ENCODE measurements around the gene IQSEC3. TPM values are rescaled to one million over a fixed set of nuclear protein-coding genes. Genes with fewer than 3 reads are reported as not detected.

The IQSEC3 gene
- total RNA-seq, 1 experiment from 2014 or later, result 1.7 TPM

- no peak for TF ChIP-seq NFYB (CRISPR knock-in tag; conservative IDR thresholded peaks at IDR 0.05; ENCODE audit: low read depth)
Observed at GRCh38 chr12:188910-189621, 122.5 kb downstream of the IQSEC3 start (continued).

GRCh38 chr12:189622-189962, 123.0 kb downstream of the IQSEC3 start:
- Mint-ChIP-seq H3K9me3 (peaks cover 6% of the 10 kb centered on the region), H3K4me3 (no peak overlapping the region), H3K36me3 (0 out of 2 replicates have a peak, but pooled peaks cover 3% of the 10 kb centered on the region), H3K4me1 (no peaks in the 10 kb centered on the region), H3K27me3 (ENCODE audit: low read depth) (peaks cover 45% of the 10 kb centered on the region), H3K27ac (no peak overlapping the region)
- ChIA-PET POLR2A (no interaction called here), CTCF (interaction anchor here (1.0 to 4.2 kb wide), 13 partner anchors 10 to 84 kb away, joined by 3 to 52 read pairs (median 8); no protein-coding TSS in a partner anchor)
- ATAC-seq (no peak), DNase-seq (ENCODE audit: low spot score) (no peak)
- no peak for TF ChIP-seq TP53 (CRISPR knock-in tag; IDR thresholded peaks at IDR 0.05)
- TF ChIP-seq NR1H2 (CRISPR knock-in tag; IDR thresholded peaks at IDR 0.05), result no peak
- no peak for TF ChIP-seq HMGA2 (CRISPR knock-in tag; IDR thresholded peaks at IDR 0.05)
- TF ChIP-seq NR3C1 (CRISPR knock-in tag; conservative IDR thresholded peaks at IDR 0.05; ENCODE audit: low read depth), result no peak
- TF ChIP-seq TCF7 (CRISPR knock-in tag; IDR thresholded peaks at IDR 0.05; ENCODE audit: low read depth), result no peak
- TF ChIP-seq TEAD1 (CRISPR knock-in tag; IDR thresholded peaks at IDR 0.05), result no peak
- TF ChIP-seq ZNF512 (CRISPR knock-in tag; IDR thresholded peaks at IDR 0.05; ENCODE audit: borderline replicate concordance), result no peak
- no peak for TF ChIP-seq STAT6 (CRISPR knock-in tag; conservative IDR thresholded peaks at IDR 0.05; ENCODE audit: low read depth)
- TF ChIP-seq ZSCAN18 (CRISPR knock-in tag; IDR thresholded peaks at IDR 0.05), result no peak
- TF ChIP-seq IRF2 (CRISPR knock-in tag; IDR thresholded peaks at IDR 0.05; ENCODE audit: borderline replicate concordance, low read depth), result no peak
- no peak for TF ChIP-seq GABPB1 (CRISPR knock-in tag; IDR thresholded peaks at IDR 0.05)
- TF ChIP-seq ZNF317 (CRISPR knock-in tag; IDR thresholded peaks at IDR 0.05; ENCODE audit: borderline replicate concordance, low read depth), result no peak
- no peak for TF ChIP-seq E2F4 (CRISPR knock-in tag; IDR thresholded peaks at IDR 0.05; ENCODE audit: borderline replicate concordance, low read depth)
- no peak for TF ChIP-seq PRDM15 (CRISPR knock-in tag; IDR thresholded peaks at IDR 0.05)
- no peak for TF ChIP-seq AFF4 (CRISPR knock-in tag; IDR thresholded peaks at IDR 0.05; ENCODE audit: borderline replicate concordance)
- TF ChIP-seq USF1 (CRISPR knock-in tag; IDR thresholded peaks at IDR 0.05), result no peak
- no peak for TF ChIP-seq PREB (CRISPR knock-in tag; IDR thresholded peaks at IDR 0.05; ENCODE audit: borderline replicate concordance)
